Tibial artery (tissue), 4 donors: ENCODE results near the gene HMGCLL1.
A peak's percentile ranks its signal among the peaks of the same experiment; 100 is the strongest.

Source experiments
- DNase-seq, 2 donors: peaks; one replicate each; pipeline ENCODE4 v3.0.0-alpha.2; 2019
- H3K27ac ChIP-seq, 2 donors: fragments of 200-600 bp; sonication (generic) in 1 of 2; 1 replicate in 1 of 2; 2 replicates in 1 of 2; pipeline ENCODE4 v1.5.1; 2018 to 2019; ENCODE audit warnings: mild to moderate bottlenecking in 1 of 2
- H3K27me3 ChIP-seq, 2 donors: fragments of 200-600 bp; sonication (generic) in 1 of 2; one replicate each; pipeline versions ENCODE4 v1.5.1 to v1.6.0; 2016 to 2019
- H3K36me3 ChIP-seq, 3 donors: fragments of 200-600 bp; sonication (generic) in 2 of 3; one replicate each; pipeline ENCODE4 v1.5.1; 2016 to 2019; ENCODE audit warnings: mild to moderate bottlenecking in 2 of 3
- H3K4me1 ChIP-seq, 4 donors: fragments of 200-600 bp; sonication (generic) in 2 of 4; 1 replicate in 3 of 4; 2 replicates in 1 of 4; pipeline ENCODE4 v1.5.1; 2016 to 2019
- H3K4me3 ChIP-seq, 2 donors: fragments of 200-600 bp; sonication (generic) in 1 of 2; 1 replicate in 1 of 2; 2 replicates in 1 of 2; pipeline ENCODE4 v1.5.1; 2018 to 2019; ENCODE audit warnings: mild to moderate bottlenecking in 2 of 2
- H3K9me3 ChIP-seq, 3 donors: fragments of 200-600 bp; sonication (generic) in 1 of 3; one replicate each; pipeline ENCODE4 v1.5.1; 2016 to 2019
- intact Hi-C: fragments of 100-400 bp; cut with DNase I; formaldehyde crosslinking; loops from one replicate; pipeline ENCODE4 v1.15.0; 2023; ENCODE audit warnings: low total_unique reads
- TF ChIP-seq, protein P1 (sequence below), 2 experiments: fragments of 200-600 bp in 1 of 2; fragments of 450-650 bp in 1 of 2; IDR thresholded peaks; one replicate each; pipeline ENCODE4 v1.5.1; 2017 to 2019; ENCODE audit warnings: antibody characterized with exemption in 2 of 2, mild to moderate bottlenecking in 1 of 2, moderate library complexity in 1 of 2

Gene HMGCLL1

GRCh38 chr6:55445648-55446204, 133.3 kb downstream of the HMGCLL1 start:
- TF ChIP-seq, protein P1, sequence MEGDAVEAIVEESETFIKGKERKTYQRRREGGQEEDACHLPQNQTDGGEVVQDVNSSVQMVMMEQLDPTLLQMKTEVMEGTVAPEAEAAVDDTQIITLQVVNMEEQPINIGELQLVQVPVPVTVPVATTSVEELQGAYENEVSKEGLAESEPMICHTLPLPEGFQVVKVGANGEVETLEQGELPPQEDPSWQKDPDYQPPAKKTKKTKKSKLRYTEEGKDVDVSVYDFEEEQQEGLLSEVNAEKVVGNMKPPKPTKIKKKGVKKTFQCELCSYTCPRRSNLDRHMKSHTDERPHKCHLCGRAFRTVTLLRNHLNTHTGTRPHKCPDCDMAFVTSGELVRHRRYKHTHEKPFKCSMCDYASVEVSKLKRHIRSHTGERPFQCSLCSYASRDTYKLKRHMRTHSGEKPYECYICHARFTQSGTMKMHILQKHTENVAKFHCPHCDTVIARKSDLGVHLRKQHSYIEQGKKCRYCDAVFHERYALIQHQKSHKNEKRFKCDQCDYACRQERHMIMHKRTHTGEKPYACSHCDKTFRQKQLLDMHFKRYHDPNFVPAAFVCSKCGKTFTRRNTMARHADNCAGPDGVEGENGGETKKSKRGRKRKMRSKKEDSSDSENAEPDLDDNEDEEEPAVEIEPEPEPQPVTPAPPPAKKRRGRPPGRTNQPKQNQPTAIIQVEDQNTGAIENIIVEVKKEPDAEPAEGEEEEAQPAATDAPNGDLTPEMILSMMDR (IDR thresholded peaks at IDR 0.05): peak; percentile 21 to 31
- Histone ChIP-seq H3K27ac (no peak overlapping the region), H3K4me1 (no peaks in the 10 kb centered on the region), H3K4me3 (no peak overlapping the region), H3K27me3 (no peaks in the 10 kb centered on the region), H3K36me3 (no peaks in the 10 kb centered on the region), H3K9me3 (no peaks in the 10 kb centered on the region)
- intact Hi-C loops: no loop called here
- DNase-seq: no peak

DNA sequence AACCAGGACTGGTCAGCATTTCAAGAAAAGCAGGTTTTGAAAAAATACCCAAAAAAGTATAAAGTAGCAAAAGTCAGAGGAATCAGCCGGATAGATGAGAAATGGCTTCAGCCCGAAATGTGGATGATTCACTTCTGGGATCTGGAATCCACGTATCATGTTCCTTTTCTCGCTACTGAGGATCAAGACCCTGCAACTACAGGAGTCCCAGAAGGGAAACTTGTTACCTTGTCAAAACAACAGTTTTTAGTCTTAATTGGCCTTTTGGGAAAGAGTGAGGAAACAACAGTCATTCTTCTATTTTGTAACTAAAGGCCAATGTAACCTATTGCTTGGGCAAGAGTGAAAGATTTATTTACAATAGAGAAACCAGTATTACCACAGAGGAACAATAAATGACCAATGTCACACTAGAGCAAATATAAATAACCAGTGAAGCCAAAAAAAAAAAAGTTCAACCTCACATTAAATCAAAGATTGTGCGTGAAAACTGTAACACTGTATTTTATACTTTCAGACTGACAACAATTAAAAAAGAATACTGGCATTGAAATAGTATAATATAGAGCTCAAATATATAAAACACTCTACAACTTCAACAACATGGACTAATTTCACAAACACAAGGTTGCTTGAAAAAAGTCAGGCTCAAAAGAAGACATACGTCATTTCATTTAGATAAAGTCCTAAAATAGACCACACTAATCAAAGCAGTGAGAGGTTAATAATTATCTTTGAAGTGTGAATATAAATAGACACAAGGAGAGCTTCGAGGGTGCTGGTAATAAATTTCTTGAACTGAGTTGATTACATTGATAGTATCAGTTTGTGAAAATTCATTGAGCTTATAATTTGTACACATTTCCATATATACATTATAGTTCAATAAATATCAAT, 135.5 kb downstream of the HMGCLL1 start:
- no peak for DNase-seq
- no peaks in the 10 kb centered on the region for H3K4me1 ChIP-seq
- TF ChIP-seq, protein P1 (IDR thresholded peaks at IDR 0.05): no peak
- H3K27me3 ChIP-seq: no peaks in the 10 kb centered on the region
- intact Hi-C loops: no loop called here
- H3K4me3 ChIP-seq: no peak overlapping the region
- H3K27ac ChIP-seq: no peak overlapping the region
- no peaks in the 10 kb centered on the region for H3K9me3 ChIP-seq
- H3K36me3 ChIP-seq: no peaks in the 10 kb centered on the region

DNA sequence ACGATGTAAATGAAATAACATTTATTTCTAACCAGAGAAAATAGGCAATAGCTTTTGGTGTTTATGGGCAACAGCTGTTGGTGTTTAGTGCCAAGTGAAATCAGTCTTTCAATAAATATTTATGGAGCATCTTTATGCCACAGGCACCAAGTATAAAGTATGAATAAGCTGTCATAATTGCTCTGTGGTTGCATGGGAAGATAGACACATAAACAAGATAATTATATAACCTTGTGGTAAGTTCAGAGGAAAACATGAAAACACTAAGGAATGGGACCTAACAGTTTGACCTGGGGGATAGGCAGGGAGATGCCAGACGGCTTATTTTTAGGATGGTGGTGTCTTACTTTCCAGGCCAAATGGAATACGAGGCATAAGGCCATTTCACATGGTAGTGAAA, 140.8 kb downstream of the HMGCLL1 start:
- Histone ChIP-seq H3K4me3 (no peak overlapping the region), H3K4me1 (no peaks in the 10 kb centered on the region), H3K9me3 (no peaks in the 10 kb centered on the region), H3K27me3 (no peaks in the 10 kb centered on the region), H3K36me3 (no peaks in the 10 kb centered on the region), H3K27ac (no peak overlapping the region)
- no peak for DNase-seq
- TF ChIP-seq, protein P1 (IDR thresholded peaks at IDR 0.05): no peak
- intact Hi-C loops: no loop called here

GRCh38 chr6:55437141-55437540, 141.9 kb downstream of the HMGCLL1 start:
- no peak for DNase-seq
- Histone ChIP-seq H3K4me3 (no peak overlapping the region), H3K4me1 (no peaks in the 10 kb centered on the region), H3K27ac (no peak overlapping the region), H3K36me3 (no peaks in the 10 kb centered on the region), H3K9me3 (no peaks in the 10 kb centered on the region), H3K27me3 (no peaks in the 10 kb centered on the region)
- TF ChIP-seq, protein P1 (IDR thresholded peaks at IDR 0.05): no peak
- intact Hi-C loops: no loop called here

- Histone ChIP-seq H3K4me3 (no peak overlapping the region), H3K27ac (no peak overlapping the region), H3K27me3 (no peaks in the 10 kb centered on the region), H3K4me1 (no peaks in the 10 kb centered on the region), H3K36me3 (no peaks in the 10 kb centered on the region), H3K9me3 (no peaks in the 10 kb centered on the region)
- intact Hi-C loops: no loop called here
- TF ChIP-seq, protein P1 (IDR thresholded peaks at IDR 0.05): no peak
- DNase-seq: no peak
Observed at GRCh38 chr6:55433446-55434130, 145.4 kb downstream of the HMGCLL1 start.
